UCSD-AML1 (cell line): ENCODE data around the gene SORL1.

Experiments
- DNase-seq: peaks from one replicate; lab custom pipeline; 2025; ENCODE audit not compliant: unreplicated experiment; lab: John Stamatoyannopoulos, UW

Gene SORL1

GRCh38 chr11:121534131-121535093 lies 82.3 kb downstream of the SORL1 start:
- no peak for DNase-seq

GRCh38 chr11:121535129-121535796 lies 83.1 kb downstream of the SORL1 start:
- no peak for DNase-seq

- no peak for DNase-seq
These were observed 84.0 kb downstream of the SORL1 start for GRCh38 chr11:121536126-121536525.

GRCh38 chr11:121538054-121538453 lies 85.9 kb downstream of the SORL1 start:
- no peak for DNase-seq

GRCh38 chr11:121539000-121539399 lies 86.9 kb downstream of the SORL1 start:
- DNase-seq: no peak

- no peak for DNase-seq
These were observed 88.5 kb downstream of the SORL1 start for GRCh38 chr11:121540627-121541026.

GRCh38 chr11:121543836-121544380 lies 91.8 kb downstream of the SORL1 start:
- DNase-seq: no peak

- DNase-seq: no peak
These were observed 92.8 kb downstream of the SORL1 start for GRCh38 chr11:121544956-121545355.

- no peak for DNase-seq
These were observed 95.5 kb downstream of the SORL1 start for GRCh38 chr11:121547574-121547973.

GRCh38 chr11:121550247-121551030 lies 98.3 kb downstream of the SORL1 start:
- no peak for DNase-seq

GRCh38 chr11:121551463-121551862 lies 99.3 kb downstream of the SORL1 start:
- no peak for DNase-seq

- no peak for DNase-seq
These were observed 100.0 kb downstream of the SORL1 start for GRCh38 chr11:121552154-121552553.

- no peak for DNase-seq
These were observed 100.5 kb downstream of the SORL1 start for GRCh38 chr11:121552644-121553043.

GRCh38 chr11:121553389-121553788 lies 101.3 kb downstream of the SORL1 start:
- no peak for DNase-seq

GRCh38 chr11:121553806-121554205 lies 101.7 kb downstream of the SORL1 start:
- no peak for DNase-seq

- DNase-seq: no peak
These were observed 102.4 kb downstream of the SORL1 start for GRCh38 chr11:121554552-121554951.

GRCh38 chr11:121555121-121555520 lies 103.0 kb downstream of the SORL1 start:
- DNase-seq: no peak

GRCh38 chr11:121556937-121557336 lies 104.8 kb downstream of the SORL1 start:
- DNase-seq: no peak

- DNase-seq: no peak
These were observed 105.2 kb downstream of the SORL1 start for GRCh38 chr11:121557348-121557747.

GRCh38 chr11:121559606-121560200 lies 107.6 kb downstream of the SORL1 start:
- no peak for DNase-seq

- no peak for DNase-seq
These were observed 108.1 kb downstream of the SORL1 start for GRCh38 chr11:121560236-121560635.
